HUDEP-2 (cell line): ENCODE results near the gene S100A8.
A peak's percentile ranks its signal among the peaks of the same experiment; 100 is the strongest.
"Not testable (repeated sequence)": the region's sequence is repeated elsewhere in the genome, so short reads cannot be mapped to it uniquely, and the experiment has no call there.

Experiments
- DNase-seq, 76 experiments: peaks; one replicate each; lab custom pipeline; 2025; ENCODE audit not compliant: unreplicated experiment in 76 of 76; lab: John Stamatoyannopoulos, UW

The S100A8 gene

DNA sequence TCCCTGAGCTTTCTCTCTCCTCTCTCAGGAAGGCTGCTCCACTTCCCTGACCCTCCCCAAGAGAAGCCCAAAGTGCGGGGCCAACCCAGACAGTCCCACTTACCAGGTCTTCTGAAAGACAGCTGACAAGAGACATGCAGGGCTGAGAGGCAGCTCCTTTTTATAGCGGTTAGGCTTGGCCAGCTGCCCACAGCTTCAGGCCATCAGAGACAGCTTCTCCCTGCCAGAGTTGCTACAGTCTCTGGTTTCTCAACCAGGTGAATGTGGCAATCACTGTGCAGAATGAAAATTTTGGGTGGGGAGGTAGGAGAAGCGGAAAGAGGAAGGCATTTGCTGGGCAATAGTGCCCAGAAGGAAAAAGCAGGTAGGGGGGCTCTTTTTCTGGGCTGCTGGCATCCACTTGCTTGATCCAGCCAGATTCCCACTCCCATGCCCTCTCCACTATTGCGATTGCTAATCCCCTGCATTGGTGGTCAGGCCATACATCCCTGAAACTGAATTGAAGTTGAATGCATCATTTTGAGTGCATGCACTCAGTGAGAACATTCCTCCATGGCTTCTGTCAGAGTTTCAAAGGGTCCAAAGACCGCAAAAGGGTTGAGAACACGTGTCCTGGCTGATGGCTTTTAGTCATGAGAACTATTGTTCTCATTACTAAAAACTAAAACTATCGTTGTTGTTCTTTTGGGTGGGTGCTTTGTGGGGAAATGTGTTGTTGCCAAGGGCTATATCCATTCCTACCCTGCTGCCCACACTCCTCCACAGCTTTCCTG is at the start of gene S100A8:
TSS of gene S100A8 (minus strand) at position 136 of the 773 bp plus-strand sequence. CDS start 538 bp downstream, outside the sequence.
- peak in 7 of 76 experiments; percentile 7 to 27 (median 13) for DNase-seq

GRCh38 chr1:153439273-153439672 is 48.4 kb upstream of the S100A8 start:
- no peak for DNase-seq

DNA sequence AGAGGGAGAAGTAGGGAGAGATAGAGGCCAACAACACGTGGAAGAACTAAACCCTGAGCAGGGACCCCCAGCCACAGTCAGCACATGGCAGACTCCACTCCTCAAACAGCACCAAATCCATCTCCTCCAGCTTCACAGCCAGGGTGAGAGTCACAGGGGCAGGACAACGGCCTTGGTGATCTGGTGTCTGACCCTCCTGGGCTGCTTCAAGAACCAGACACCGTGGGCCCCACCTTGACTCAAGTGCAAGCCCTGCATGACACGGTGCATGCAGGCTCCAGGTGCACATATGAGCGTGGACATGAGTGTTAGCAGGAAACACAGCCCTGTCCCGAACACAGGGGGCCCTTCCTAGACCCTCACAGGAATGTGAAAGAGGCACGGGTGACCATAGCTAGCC is 47.7 kb upstream of the S100A8 start:
- no peak for DNase-seq

DNA sequence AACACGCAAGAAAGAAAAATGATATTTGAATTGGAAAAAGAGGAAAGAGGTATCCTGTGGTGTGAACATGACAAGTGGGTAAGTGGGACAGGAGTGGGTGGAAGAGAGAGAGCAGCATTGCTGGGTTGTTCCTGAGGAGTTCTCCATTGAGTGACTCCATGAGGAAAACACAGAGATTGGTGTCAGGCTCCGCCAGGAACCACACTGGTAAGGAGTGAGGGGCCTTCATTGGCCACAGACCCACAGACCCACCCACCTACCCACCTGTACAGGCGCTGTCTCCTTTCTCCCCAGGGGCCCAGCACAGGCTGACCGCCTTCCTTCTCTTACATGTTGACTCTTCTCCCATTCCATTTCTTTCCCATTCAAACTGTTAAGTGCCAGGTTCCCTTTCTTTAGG is 46.4 kb upstream of the S100A8 start:
- DNase-seq = no peak

DNA sequence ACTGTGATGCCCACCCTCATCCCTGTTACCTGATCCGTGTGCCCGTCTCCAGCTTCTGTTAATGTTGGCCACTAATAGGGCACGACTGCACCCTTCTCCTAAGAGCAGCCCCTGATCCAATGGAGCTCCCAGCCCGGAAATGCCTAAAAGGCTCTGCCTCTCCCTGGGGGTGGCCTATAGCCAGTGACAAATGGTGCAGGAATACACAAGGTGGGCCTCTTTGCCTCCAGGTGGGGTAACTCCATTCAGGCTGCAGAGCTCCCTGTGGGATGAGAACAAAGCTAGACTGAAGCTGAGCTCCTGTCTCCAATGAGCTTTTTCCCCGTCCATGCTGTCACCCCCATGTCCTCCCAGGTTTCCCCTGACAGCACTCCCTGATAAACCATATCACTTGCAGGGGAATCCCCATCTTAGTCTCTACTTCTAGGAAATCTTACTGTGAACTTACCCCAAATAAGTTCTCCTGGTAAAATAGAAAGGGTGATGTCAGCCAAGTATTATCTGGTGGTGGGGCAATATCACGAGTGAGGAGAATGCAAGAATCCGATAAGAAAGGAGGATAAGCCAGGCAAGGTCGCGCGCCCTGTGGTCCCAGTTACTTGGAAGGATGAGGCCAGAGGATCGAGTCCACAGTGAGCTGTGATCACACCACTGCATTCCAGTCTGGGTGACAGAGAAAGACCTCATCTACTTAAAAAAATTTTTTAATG is 44.0 kb upstream of the S100A8 start:
- peak in 66 of 76 experiments; percentile 8 to 81 (median 49) for DNase-seq

- peak in 63 of 76 experiments; percentile 3 to 86 (median 46) for DNase-seq
These were observed 42.2 kb upstream of the S100A8 start for GRCh38 chr1:153432874-153433681.

DNA sequence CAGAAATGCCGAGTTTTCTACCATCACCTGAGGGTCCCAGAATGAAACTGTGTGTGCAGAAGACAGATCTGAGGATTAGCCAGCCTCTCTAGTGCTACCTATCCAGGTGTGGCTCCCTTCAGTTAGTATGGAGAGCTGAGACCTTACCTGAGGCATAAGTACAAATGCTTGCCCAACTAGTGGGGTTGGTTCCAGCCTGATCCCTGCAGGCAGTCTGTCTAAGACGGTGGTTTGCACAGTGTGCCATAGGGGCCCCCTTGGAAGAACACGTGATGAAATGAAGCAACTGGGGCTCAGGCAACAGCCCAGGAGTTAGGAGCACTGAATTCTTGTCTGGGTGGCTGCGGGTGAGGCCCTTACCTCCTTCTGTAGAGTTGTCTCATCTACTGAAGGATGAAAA is 41.1 kb upstream of the S100A8 start:
- DNase-seq = no peak

- peak in 4 of 76 experiments; percentile 3 to 21 (median 10) for DNase-seq
These were observed 40.6 kb upstream of the S100A8 start for GRCh38 chr1:153431427-153431826.

- DNase-seq = no peak
These were observed 40.1 kb upstream of the S100A8 start for GRCh38 chr1:153431002-153431401.

GRCh38 chr1:153430561-153430960 is 39.7 kb upstream of the S100A8 start:
- no peak for DNase-seq

DNA sequence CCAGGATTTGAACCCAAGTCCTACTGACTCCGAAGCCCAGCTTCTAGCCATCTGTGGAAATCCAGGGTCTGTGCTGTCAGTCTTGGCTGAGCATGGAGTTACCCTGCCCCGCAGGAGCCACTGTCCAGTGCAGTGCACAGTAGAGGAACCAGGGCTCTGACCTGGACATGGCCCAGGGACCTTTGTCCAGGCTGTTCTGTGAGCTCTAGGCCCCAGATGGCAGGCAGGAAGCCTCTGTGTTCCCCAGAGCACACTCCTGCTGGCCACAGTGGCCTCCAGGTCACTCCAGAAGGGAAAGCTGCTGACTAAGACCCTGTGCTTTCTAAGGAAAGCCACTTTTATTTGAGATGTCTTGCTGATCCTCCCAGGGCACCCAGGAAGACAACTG is 39.3 kb upstream of the S100A8 start:
- DNase-seq = no peak

GRCh38 chr1:153429266-153430165 is 38.6 kb upstream of the S100A8 start:
- DNase-seq = no peak

DNA sequence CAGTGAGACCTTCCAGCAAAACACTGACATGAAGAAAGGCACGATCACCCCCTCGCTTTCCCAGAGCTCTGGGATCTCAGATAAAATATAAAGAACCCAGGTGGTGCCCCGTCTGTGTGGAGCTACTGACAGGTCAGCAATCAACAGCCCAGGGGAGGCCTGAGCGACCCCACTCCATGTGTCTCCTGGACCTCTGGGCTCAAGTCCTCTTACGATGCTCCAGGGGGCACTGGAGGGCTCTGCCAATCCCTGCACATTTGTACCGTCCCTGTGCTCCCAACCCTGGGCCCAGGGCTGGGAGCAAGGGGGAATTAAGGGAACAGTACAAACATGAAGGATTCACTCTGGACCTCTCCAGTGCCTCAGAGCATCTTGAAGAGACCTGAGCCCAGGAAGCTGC is 37.9 kb upstream of the S100A8 start:
- no peak for DNase-seq

- DNase-seq = no peak
These were observed 37.3 kb upstream of the S100A8 start for GRCh38 chr1:153428073-153428638.

- DNase-seq = no peak
These were observed 35.9 kb upstream of the S100A8 start for GRCh38 chr1:153426809-153427208.

DNA sequence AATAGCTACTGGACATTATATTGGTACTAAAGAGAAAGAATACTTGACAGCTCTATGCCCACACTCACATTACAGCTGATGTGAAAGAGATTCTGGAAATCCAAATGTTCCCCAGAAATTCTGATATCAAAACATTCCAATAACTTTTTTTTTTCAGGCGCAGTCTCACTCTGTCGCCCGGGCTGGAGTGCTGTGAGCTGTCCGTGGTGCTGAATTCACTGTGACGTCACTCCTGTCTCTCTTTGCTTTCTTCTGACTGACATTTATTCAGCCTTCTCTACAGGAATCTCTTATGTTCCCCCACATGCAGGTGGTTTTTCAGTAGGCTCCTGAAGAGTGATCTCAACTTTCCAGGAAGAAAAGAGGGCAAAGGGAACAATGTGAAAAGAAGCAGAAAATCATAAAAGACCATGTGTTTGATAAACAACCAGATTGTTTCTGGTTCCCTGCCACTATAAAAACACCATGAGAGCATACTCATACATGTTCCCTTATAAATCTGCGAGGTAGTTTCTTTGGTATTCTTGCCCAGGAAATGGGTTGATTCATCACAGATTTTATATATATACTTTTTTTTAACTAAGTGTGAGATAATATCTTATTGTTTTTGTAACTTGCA is 31.7 kb upstream of the S100A8 start:
- DNase-seq = peak in 53 of 76 experiments; percentile 0 to 69 (median 35)

GRCh38 chr1:153420306-153420705 is 29.4 kb upstream of the S100A8 start:
- no peak for DNase-seq

DNA sequence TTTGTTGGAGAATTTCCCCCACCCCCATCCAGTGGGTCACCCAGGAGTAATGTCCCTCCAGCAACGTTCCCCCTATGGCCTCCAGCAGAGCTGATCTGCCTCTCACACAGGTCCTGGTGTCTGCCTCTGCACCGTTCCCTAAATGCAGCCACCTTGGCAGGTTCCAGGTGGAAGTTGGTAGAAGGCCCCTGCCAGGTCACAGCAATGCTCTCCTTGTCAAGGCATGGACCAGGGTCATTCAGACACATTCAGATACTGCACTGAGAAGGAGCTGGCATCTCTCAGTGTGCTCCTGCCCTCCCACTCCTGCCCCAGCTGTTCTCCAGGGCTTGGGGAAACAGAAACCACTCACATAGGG is 28.5 kb upstream of the S100A8 start:
- not testable (repeated sequence) for DNase-seq

GRCh38 chr1:153418758-153419435 is 28.0 kb upstream of the S100A8 start:
- DNase-seq = not testable (repeated sequence)
